ENCODE measurements around the gene SPATC1L.
"Not testable (repeated sequence)": the region's sequence is repeated elsewhere in the genome, so short reads cannot be mapped to it uniquely, and the experiment has no call there.

The SPATC1L gene

GRCh38 chr21:46183910-46184624 lies at the start of gene SPATC1L:
Gene SPATC1L, minus strand, starts transcription at chr21:46184459. Its CDS starts 1,643 bp downstream, at chr21:46182816.
- peak; percentile 62 for DNase-seq (ENCODE audit: low spot score)

- DNase-seq (ENCODE audit: low spot score), result no peak
Observed at GRCh38 chr21:46229923-46230260, 45.6 kb upstream of the SPATC1L start.

DNA sequence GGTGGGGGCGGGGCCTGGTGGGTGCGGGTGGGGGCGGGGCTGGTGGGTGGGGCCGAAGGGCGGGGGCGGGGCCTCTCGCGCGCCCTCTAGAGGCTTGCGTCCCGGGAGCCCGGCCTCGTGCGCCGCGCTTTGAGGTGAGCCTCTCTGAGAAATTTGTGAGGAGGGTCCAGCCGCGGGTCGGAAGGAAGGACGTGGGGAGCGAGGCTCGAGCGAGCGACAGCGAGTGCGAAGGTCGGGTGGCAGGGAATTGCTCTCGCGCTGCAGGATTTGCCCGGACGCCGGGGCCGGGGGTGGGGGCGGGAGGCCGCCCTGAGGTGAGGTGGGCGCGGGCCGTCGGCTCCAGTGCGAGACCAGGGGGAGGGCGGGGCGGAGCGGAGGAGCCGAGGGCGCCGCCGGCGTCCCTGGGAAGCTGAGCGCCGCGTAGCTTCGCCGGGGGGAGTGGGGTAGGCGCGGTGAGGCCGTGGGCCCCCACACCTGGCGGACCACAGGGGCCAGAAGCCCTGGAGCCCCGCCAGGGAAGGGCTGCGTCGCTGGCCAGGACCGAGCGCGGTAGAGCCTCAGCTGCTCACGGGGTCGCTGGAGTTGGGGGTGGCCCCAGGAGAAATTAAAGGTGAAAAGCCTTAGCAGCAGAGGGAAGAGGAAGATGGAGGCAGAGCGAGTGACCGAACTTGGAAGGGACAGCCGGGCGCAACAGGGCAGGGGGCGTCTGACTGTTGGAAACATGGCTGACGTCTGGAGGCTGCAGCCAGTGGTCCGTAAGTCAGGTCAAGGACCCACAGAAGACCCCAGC lies 45.1 kb upstream of the SPATC1L start:
- peak; percentile 40 for DNase-seq (ENCODE audit: low spot score)

DNA sequence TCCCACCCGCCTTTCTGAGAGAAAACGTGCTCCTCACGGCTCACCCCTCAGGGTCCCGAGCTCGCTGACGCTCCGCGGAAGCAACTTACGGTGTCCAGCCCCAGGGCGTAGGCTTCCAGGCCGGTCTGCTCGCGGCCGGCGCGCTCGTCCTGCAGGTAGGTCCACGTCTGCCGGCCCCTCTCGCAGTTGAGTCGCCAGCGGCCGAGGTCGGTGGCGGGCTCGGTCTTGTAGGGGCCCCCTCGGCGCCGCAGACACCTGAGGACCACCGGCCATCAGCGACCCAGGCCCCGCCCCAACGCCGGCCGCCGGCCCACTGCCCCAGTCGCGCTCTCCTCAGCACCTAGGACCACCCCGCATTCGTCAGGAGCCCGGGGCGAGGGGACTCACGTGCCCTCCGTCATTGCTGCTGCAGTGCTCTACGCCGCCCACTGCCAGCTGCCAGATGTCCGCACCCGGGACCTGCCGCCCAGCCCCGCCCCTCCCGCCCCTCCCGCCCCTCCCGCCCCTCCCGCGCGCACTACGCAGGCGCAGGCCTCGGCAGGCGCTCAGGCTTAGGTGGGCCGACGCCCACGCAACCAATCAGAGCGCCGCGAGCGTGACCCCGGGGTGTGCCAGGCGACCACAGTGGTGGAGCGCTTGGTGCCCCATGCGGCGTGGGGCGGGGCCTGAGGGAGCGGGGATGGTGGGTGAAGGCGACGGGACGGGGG lies 44.2 kb upstream of the SPATC1L start, which contains the start of gene LSS:
TSS of gene LSS (minus strand) at position 430 of the 707 bp plus-strand sequence. CDS start at position 401, 29 bp downstream.
- peak; percentile 92 for DNase-seq (ENCODE audit: low spot score)

GRCh38 chr21:46227811-46228344 lies 43.6 kb upstream of the SPATC1L start:
- no peak for DNase-seq (ENCODE audit: low spot score)

DNA sequence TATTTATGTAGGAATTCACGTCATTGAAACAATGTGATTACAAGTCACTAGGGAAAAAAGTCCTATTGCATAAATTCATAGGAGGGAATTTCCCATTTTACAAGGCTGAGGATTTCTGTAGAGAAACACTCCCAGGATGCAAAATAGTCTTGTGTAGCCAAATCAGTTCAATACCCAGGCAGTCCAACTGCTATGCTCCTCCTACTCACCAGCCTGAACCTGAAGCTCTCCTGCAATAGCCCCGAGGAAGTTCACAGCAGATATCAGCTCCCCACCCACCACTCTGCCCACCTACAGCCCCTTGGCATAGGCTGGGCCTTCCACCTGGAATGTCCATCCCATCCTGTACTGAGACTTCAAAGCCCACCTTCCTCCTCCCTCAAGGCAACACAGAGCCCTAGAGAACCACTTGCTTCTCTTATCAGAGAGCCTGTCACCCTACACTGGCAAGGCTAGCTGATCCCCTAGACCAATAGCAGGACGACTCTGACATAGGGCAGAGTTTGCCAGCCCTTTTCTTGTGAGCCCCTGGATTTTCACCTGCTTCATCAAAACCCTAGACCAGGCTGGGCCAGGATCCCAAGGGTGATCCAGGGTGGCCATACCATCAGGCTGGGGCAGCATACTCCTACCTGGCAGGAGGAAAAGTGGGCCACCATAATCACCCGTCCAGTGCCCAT lies 42.8 kb upstream of the SPATC1L start:
- no peak for DNase-seq (ENCODE audit: low spot score)

GRCh38 chr21:46226146-46226545 lies 41.9 kb upstream of the SPATC1L start:
- DNase-seq (ENCODE audit: low spot score), result no peak

DNA sequence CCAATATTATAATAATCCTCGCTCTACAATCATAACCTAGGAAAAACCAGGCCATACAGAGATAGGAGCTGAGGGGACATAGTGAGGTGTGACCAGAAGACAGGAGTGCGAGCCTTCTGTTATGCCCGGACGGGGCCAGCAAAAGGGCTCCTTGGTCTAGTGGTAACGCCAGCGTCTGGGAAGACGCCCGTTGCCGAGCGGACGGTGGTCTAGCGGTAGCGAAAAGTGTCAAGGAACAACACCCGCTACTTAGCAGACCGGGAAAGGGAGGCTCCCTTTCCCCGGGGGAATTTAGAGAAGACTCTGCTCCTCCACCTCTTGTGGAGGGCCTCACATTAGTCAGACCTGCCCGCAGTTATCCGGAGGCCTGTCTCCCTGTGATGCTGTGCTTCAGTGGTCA lies 39.4 kb upstream of the SPATC1L start:
- not testable (repeated sequence) for DNase-seq (ENCODE audit: low spot score)

GRCh38 chr21:46223217-46223616 lies 39.0 kb upstream of the SPATC1L start:
- no peak for DNase-seq (ENCODE audit: low spot score)

- no peak for DNase-seq (ENCODE audit: low spot score)
Observed at GRCh38 chr21:46222436-46223116, 38.3 kb upstream of the SPATC1L start.

DNA sequence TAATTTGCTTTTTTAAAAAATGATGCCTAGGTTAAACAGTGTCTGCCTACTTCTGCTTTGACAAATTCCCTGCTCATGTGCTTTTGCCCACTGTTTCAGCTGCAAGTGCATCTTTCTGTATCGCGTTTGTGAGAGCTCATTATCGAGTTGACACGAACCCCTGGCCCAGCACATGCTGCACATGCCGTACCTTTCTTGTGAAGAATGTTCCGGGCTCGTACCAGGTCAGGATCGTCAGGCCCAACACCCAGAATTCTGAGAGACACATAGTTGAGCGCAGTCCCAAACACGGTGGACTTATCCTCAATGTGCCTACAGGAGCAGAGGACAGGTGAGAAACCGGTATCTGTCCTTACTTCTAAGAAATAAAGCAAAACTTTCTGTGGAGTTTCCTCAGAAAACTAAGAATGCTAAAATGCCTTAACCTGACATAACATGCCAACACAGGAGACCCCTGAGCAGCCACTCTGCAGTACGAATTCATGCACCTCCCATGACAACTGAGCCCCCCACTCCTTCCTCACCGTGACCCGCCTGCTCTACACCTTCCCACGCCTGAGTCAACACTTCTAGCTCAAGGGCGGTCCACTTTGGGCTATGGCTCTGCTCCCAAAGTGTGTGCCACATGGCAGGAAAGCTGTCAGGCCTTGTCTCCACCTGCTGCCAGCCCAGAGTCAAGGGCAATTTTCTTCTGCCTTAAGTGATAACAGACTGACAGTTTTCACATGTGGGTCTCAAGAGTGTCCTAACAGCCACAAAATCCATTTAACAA lies 37.6 kb upstream of the SPATC1L start:
- no peak for DNase-seq (ENCODE audit: low spot score)

GRCh38 chr21:46220847-46221246 lies 36.6 kb upstream of the SPATC1L start:
- no peak for DNase-seq (ENCODE audit: low spot score)

- DNase-seq (ENCODE audit: low spot score), result no peak
Observed at GRCh38 chr21:46220275-46220810, 36.1 kb upstream of the SPATC1L start.

DNA sequence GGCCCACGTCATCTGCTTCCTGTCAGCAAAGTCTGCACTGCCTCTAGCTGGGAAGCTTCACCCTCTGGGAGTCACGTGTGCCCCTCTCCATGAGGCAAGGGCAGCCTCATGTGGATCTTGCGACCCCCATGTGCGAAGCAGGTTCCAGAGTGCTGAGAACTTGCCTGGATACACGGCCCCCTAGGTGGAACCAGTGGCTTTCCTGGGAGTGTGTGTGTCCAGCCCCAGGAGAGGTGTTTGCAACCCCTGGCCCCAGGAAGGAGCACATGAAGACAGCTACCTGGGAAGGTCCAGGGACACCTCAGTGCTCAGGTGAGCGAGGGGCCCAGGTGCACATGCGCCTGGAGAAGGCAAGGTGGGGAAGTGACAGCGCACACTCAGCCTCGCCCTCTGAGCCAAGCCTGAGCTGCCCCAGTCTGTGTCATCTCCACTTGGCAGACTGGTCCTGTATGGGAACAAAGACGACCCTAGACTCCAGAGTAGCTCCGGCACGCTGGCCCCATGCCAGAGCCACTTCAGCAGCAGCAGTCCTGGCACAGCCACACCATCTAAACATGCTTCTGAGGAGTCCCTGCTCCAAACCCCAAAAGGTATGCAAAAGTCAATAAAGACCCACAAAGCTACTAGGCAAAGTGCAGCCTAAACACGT lies 35.5 kb upstream of the SPATC1L start:
- no peak for DNase-seq (ENCODE audit: low spot score)

DNA sequence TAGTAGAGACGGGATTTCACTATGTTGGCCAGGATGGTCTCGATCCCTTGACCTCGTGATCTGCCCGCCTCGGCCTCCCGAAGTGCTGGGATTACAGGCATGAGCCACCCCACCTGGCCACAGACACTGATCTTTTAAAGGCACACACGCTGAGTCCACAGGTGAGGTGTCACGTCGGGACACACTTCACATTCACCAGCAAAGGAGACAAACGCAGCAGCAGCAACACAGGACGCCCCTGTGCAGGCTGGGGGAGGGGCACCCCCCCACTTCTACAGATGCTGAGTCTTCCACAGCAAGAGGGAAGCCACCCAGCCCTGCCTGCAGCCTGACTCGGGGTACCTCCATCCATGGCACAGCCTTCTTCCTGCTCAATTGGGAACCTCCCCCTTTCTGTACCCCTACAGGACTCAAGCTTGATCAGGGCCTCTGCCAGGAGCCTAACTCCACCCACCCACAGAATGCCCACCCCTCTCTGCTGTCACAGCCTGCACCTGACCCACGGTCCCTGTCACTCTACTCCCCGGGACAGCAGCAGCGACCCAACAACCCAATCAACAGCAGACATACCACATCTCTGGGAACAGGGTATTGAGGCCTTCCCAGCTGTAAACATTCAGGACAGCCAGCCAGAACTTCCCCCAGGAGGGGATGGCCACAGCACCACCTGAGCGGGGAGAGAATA lies 34.8 kb upstream of the SPATC1L start:
- no peak for DNase-seq (ENCODE audit: low spot score)

DNA sequence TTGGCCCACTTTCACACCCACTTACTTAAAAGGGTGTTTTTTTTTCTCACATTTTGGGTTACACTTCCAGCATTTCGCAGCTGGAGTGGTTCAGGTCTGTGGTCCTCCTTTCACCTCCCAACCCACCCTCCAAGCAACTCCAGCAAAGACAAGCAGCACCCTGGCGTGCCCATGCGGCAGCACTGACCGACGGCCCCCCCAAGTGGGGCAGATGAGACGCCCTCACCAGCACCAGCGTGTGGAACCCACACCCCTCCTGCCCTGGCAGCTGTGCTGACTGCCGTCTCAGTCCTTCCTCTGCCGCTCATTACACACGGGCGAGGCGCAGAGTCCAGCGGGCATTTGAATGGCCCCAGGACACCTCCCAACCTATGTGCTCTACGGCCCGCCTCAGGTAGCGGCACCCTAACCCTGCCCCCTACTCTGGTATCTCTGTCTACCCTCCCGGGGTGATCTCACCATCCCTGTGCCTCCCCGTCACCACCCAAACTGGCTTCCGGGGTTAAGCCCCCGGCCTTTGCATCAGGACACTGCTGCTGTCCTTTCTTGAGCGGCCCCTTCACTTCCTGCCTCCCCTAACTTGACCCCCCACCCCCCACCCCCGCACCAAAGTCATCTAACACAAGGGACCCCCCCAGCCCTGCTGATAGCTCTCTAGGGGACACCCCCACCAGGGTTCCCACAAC lies 33.4 kb upstream of the SPATC1L start:
- DNase-seq (ENCODE audit: low spot score), result no peak

GRCh38 chr21:46216132-46216747 lies 32.0 kb upstream of the SPATC1L start:
- DNase-seq (ENCODE audit: low spot score), result no peak
